ENCODE data around the gene P4HB. TPM values are rescaled to one million over a fixed set of nuclear protein-coding genes. Genes with fewer than 3 reads are reported as not detected.
A peak's percentile ranks its signal among the peaks of the same experiment; 100 is the strongest.

Gene P4HB
- total and polyA plus RNA-seq, 2 of the 4 experiments (the other 2 are of a cell fraction): 599 to 932 TPM

DNA sequence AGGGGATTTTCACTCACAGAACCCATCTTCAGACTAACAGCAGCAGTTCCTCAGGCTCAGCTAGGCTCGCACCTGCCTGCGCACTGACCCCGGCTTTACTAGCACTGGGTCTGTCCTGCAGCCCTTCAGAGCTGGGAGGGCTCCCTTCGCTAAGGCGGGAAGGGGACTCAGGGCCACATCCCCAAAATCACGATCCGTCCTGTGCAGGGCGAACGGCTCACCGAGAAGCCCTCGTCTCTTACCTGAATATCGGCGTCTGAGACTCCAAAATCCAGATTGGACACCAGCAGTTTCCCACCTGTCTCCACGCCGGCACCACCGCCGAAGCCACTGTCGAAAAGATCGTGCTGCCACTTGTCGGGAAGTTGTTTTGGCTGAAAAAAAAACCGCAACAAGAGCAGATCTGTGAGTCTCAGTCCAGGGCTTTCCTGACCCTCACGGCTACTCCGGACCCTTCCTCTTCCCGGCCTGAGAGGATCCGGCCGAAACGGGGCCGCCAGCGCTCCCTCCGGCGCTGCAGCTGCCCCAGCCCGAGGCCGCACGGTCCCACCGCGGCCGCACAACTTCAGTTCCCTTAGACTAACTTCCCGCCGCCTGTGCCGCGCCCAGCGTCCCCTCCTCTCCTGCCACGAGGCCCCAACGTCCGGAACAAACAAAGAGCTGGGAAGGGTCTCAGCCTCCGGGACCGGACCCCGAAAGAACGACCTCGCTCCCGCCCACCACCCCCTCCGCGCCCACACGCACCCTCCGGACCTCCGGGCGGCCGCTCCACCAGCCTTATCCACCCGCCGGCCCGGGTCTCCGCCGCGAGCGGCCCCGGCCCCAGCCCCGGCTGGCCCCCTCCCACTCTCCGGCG, 30.3 kb upstream of the P4HB start:
- Histone ChIP-seq H3K36me3 (ENCODE audit: control insufficient read depth, insufficient read depth, low read length) (peaks cover 54% of the 10 kb centered on the region), H3K27ac (ENCODE audit: insufficient read depth, low read length) (peak overlapping the region; percentile 75), H3K14ac (replicated peaks; ENCODE audit: low read depth, low read length) (peak overlapping the region; percentile 86), H3K23ac (ENCODE audit: low read depth, low read length) (peak overlapping the region; percentile 89), H2BK120ac (ENCODE audit: low read depth, low read length) (no peak overlapping the region), H2BK15ac (ENCODE audit: low read depth, low read length) (no peak overlapping the region), H4K91ac (ENCODE audit: insufficient read depth, low read depth, low read length) (peak overlapping the region; percentile 4; the same call in 1 of the 2 replicates), H4K20me1 (ENCODE audit: insufficient read depth, low read length) (peaks cover 16% of the 10 kb centered on the region), H4K8ac (ENCODE audit: low read depth in 2 of 2, low read length in 2 of 2) (peak overlapping the region in 1 of 2 experiments; percentile 69; a peak in 2 of 4 replicates), H3K9me1 (ENCODE audit: insufficient read depth, low read length) (0 out of 2 replicates have a peak, but pooled peaks cover 4% of the 10 kb centered on the region), H3K18ac (ENCODE audit: low read depth, low read length) (no peak overlapping the region), H2BK5ac (ENCODE audit: low read depth, low read length, poor library complexity, severe bottlenecking) (peak overlapping the region; percentile 23), H3K56ac (ENCODE audit: extremely low read depth, insufficient read depth, low read length) (peak overlapping the region; percentile 72), H2BK20ac (ENCODE audit: low read depth, low read length) (no peak overlapping the region), H3K79me1 (ENCODE audit: low read depth in 1 of 2, low read length in 2 of 2) (peaks cover 41 to 74% of the 10 kb centered on the region in 2 experiments), H3K4me1 (ENCODE audit: control insufficient read depth, insufficient read depth, low read length) (peaks cover 4% of the 10 kb centered on the region; the same call in 1 of the 2 replicates), H2AK5ac (ENCODE audit: low read depth, low read length) (peak overlapping the region; percentile 66), H3K9me3 (ENCODE audit: control insufficient read depth, insufficient read depth, low read length) (no peaks in the 10 kb centered on the region), H3K4me3 (ENCODE audit: insufficient read depth, low read depth, low read length) (peak overlapping the region; percentile 97), H3K27me3 (ENCODE audit: control insufficient read depth, insufficient read depth, low read length) (no peaks in the 10 kb centered on the region), H4K5ac (ENCODE audit: low read depth, low read length) (no peak overlapping the region), H2AFZ (replicated peaks; ENCODE audit: low read length, poor library complexity) (peak overlapping the region; percentile 61), H3K4me2 (ENCODE audit: low read depth, low read length) (peak overlapping the region; percentile 95), H3K4ac (ENCODE audit: low read depth, low read length) (peak overlapping the region; percentile 75), H2AK9ac (replicated peaks; ENCODE audit: low read depth, low read length, poor library complexity) (peak overlapping the region; percentile 99), H3K9ac (ENCODE audit: low read depth, low read length) (peak overlapping the region; percentile 82)
- dilution Hi-C loops (cut with HindIII; ENCODE audit: low sequenced_read_pairs, unreplicated experiment) (no loop called here), in situ Hi-C loops (cut with MboI; ENCODE audit: low sequenced_read_pairs) (no loop called here), intact Hi-C loops (cut with micrococcal nuclease) (no loop called here)
- no TSS peak for BruUV-seq (replicated peaks)
- ATAC-seq (ENCODE audit: low read depth) (peak; percentile 6), DNase-seq (no peak)
- ChIA-PET CTCF (no interaction called here), POLR2A (ENCODE audit: unreplicated experiment) (interaction anchor here (0.5 kb wide), 1 partner anchor 207 kb away, joined by 8 read pairs; the partner anchor contains the start of genes ARL16 and HGS)
- WGBS, 2 experiments (ENCODE audit: extremely low coverage in 2 of 2, insufficient read length in 1 of 2): 30% methylated on average over 21 of the region's 69 CpGs; no CpG with 5 or more reads in 1 of the 2 experiments
- TF ChIP-seq POLR2A (IDR thresholded peaks at IDR 0.05; ENCODE audit: low read depth, low read length): no peak
- no peak for TF ChIP-seq MAZ (IDR thresholded peaks at IDR 0.05; ENCODE audit: borderline replicate concordance, low read depth, low read length)
- peak; percentile 63; the same call in 1 of the 2 replicates for TF ChIP-seq MXI1 (IDR thresholded peaks at IDR 0.05; ENCODE audit: borderline replicate concordance, low read depth, low read length)
